HAP-1 (cell line): Measurements from ENCODE around the gene TNFRSF17.

Experiments used
- DNase-seq, 2 experiments: peaks; one replicate each; pipeline ENCODE4 v3.0.0-alpha.2; 2016 to 2020; ENCODE audit warnings: low spot score in 2 of 2
- H3K27me3 ChIP-seq: fragments of 250-450 bp; sonication (Bioruptor Pico); 2 replicates; pipeline ENCODE4 v1.5.1; 2020; ENCODE audit warnings: low read depth, mild to moderate bottlenecking, moderate library complexity
- H3K36me3 ChIP-seq: fragments of 250-450 bp; sonication (Bioruptor Pico); replicated peaks from 2 replicates; pipeline ENCODE4 v1.5.1; 2020; ENCODE audit warnings: mild to moderate bottlenecking
- H3K4me1 ChIP-seq: fragments of 250-450 bp; sonication (Bioruptor Pico); 2 replicates; pipeline ENCODE4 v1.5.1; 2020; ENCODE audit warnings: mild to moderate bottlenecking
- H3K4me3 ChIP-seq: fragments of 250-450 bp; sonication (Bioruptor Pico); 2 replicates; pipeline ENCODE4 v1.5.1; 2020; ENCODE audit warnings: mild to moderate bottlenecking, moderate library complexity
- H3K9me3 ChIP-seq: fragments of 250-450 bp; sonication (Bioruptor Pico); 2 replicates; pipeline ENCODE4 v1.5.1; 2020; ENCODE audit warnings: mild to moderate bottlenecking, moderate library complexity
- in situ Hi-C: fragments of 300-500 bp; cut with MboI; formaldehyde crosslinking; loops from 3 replicates; pipeline ENCODE4 v1.14.3; 2020; ENCODE audit warnings: low sequenced_read_pairs, inconsistent platforms, mixed read lengths

TNFRSF17 gene

GRCh38 chr16:11979013-11979672 is 14.1 kb downstream of the TNFRSF17 start:
- peaks cover 2% of the 10 kb centered on the region; the same call in 1 of the 2 replicates for H3K4me1 ChIP-seq
- in situ Hi-C loops: no loop called here
- no peaks in the 10 kb centered on the region for H3K36me3 ChIP-seq
- no peaks in the 10 kb centered on the region for H3K27me3 ChIP-seq
- H3K9me3 ChIP-seq: no peaks in the 10 kb centered on the region
- no peak for DNase-seq
- no peak overlapping the region for H3K4me3 ChIP-seq

- H3K4me3 ChIP-seq: no peak overlapping the region
- in situ Hi-C loops: no loop called here
- no peaks in the 10 kb centered on the region for H3K9me3 ChIP-seq
- H3K27me3 ChIP-seq: no peaks in the 10 kb centered on the region
- no peaks in the 10 kb centered on the region for H3K36me3 ChIP-seq
- DNase-seq: no peak
- peaks cover 2% of the 10 kb centered on the region; the same call in 1 of the 2 replicates for H3K4me1 ChIP-seq
Observed at GRCh38 chr16:11980136-11980844, 15.3 kb downstream of the TNFRSF17 start.

- no peaks in the 10 kb centered on the region for H3K4me1 ChIP-seq
- in situ Hi-C loops: no loop called here
- no peaks in the 10 kb centered on the region for H3K27me3 ChIP-seq
- no peak for DNase-seq
- H3K4me3 ChIP-seq: no peak overlapping the region
- no peaks in the 10 kb centered on the region for H3K36me3 ChIP-seq
- H3K9me3 ChIP-seq: no peaks in the 10 kb centered on the region
Observed at GRCh38 chr16:11985250-11985649, 20.2 kb downstream of the TNFRSF17 start.

GRCh38 chr16:11986521-11987057 is 21.6 kb downstream of the TNFRSF17 start:
- no peaks in the 10 kb centered on the region for H3K27me3 ChIP-seq
- no peaks in the 10 kb centered on the region for H3K36me3 ChIP-seq
- no peak overlapping the region for H3K4me3 ChIP-seq
- in situ Hi-C loops: no loop called here
- no peaks in the 10 kb centered on the region for H3K9me3 ChIP-seq
- no peak for DNase-seq
- H3K4me1 ChIP-seq: no peaks in the 10 kb centered on the region

GRCh38 chr16:11988258-11988978 is 23.4 kb downstream of the TNFRSF17 start:
- in situ Hi-C loops: no loop called here
- no peak for DNase-seq
- H3K27me3 ChIP-seq: no peaks in the 10 kb centered on the region

GRCh38 chr16:11990702-11991390 is 25.8 kb downstream of the TNFRSF17 start:
- no peak for DNase-seq
- Histone ChIP-seq H3K4me3 (no peak overlapping the region), H3K27me3 (no peaks in the 10 kb centered on the region), H3K4me1 (no peaks in the 10 kb centered on the region), H3K9me3 (no peaks in the 10 kb centered on the region), H3K36me3 (no peaks in the 10 kb centered on the region)
- in situ Hi-C loops: no loop called here

More at GRCh38 chr16:11988258-11988978, 23.4 kb downstream of the TNFRSF17 start:
- no peak overlapping the region for H3K4me3 ChIP-seq
- H3K36me3 ChIP-seq: no peaks in the 10 kb centered on the region
- no peaks in the 10 kb centered on the region for H3K9me3 ChIP-seq
- no peaks in the 10 kb centered on the region for H3K4me1 ChIP-seq

GRCh38 chr16:11992008-11992584 is 27.1 kb downstream of the TNFRSF17 start:
- in situ Hi-C loops: no loop called here

GRCh38 chr16:11992586-11993524 is 27.8 kb downstream of the TNFRSF17 start:
- no peaks in the 10 kb centered on the region for H3K4me1 ChIP-seq
- H3K27me3 ChIP-seq: no peaks in the 10 kb centered on the region
- H3K36me3 ChIP-seq: no peaks in the 10 kb centered on the region
- H3K9me3 ChIP-seq: no peaks in the 10 kb centered on the region
- no peak overlapping the region for H3K4me3 ChIP-seq
- in situ Hi-C loops: no loop called here
- no peak for DNase-seq

More at GRCh38 chr16:11992008-11992584, 27.1 kb downstream of the TNFRSF17 start:
- H3K27me3 ChIP-seq: no peaks in the 10 kb centered on the region
- no peak for DNase-seq
- no peaks in the 10 kb centered on the region for H3K36me3 ChIP-seq
- H3K9me3 ChIP-seq: no peaks in the 10 kb centered on the region
- no peaks in the 10 kb centered on the region for H3K4me1 ChIP-seq
- no peak overlapping the region for H3K4me3 ChIP-seq

- DNase-seq: no peak
- in situ Hi-C loops: no loop called here
- Histone ChIP-seq H3K4me3 (no peak overlapping the region), H3K4me1 (no peaks in the 10 kb centered on the region), H3K9me3 (no peaks in the 10 kb centered on the region), H3K27me3 (no peaks in the 10 kb centered on the region), H3K36me3 (no peaks in the 10 kb centered on the region)
Observed at GRCh38 chr16:11994143-11995119, 29.4 kb downstream of the TNFRSF17 start.

- no peak overlapping the region for H3K4me3 ChIP-seq
- in situ Hi-C loops: no loop called here
- no peaks in the 10 kb centered on the region for H3K27me3 ChIP-seq
- DNase-seq: no peak
- no peaks in the 10 kb centered on the region for H3K36me3 ChIP-seq
- no peaks in the 10 kb centered on the region for H3K9me3 ChIP-seq
- no peaks in the 10 kb centered on the region for H3K4me1 ChIP-seq
Observed at GRCh38 chr16:11996433-11997330, 31.7 kb downstream of the TNFRSF17 start.

GRCh38 chr16:12000032-12000431 is 35.0 kb downstream of the TNFRSF17 start:
- Histone ChIP-seq H3K4me1 (no peaks in the 10 kb centered on the region), H3K4me3 (no peak overlapping the region), H3K27me3 (no peaks in the 10 kb centered on the region), H3K36me3 (no peaks in the 10 kb centered on the region), H3K9me3 (no peaks in the 10 kb centered on the region)
- in situ Hi-C loops: no loop called here
- no peak for DNase-seq
